CD4-positive, alpha-beta T cell treated with Interleukin-6 at 100 ng/mL for 8 hours (primary cell): ENCODE measurements around the gene C11orf16.
"Not testable (repeated sequence)": the region's sequence is repeated elsewhere in the genome, so short reads cannot be mapped to it uniquely, and the experiment has no call there.

ENCODE experiments used
- DNase-seq: peaks from one replicate; pipeline ENCODE4 v3.0.0-alpha.2; 2020; ENCODE audit warnings: mixed read lengths, low spot score

Gene C11orf16

GRCh38 chr11:8937159-8937558, 4.4 kb upstream of the C11orf16 start:
- no peak for DNase-seq

- not testable (repeated sequence) for DNase-seq
Measured at GRCh38 chr11:8935789-8936188, 3.0 kb upstream of the C11orf16 start.

- no peak for DNase-seq
Measured at GRCh38 chr11:8934742-8935488, 2.2 kb upstream of the C11orf16 start.

GRCh38 chr11:8933931-8934330, 1.2 kb upstream of the C11orf16 start:
- no peak for DNase-seq

GRCh38 chr11:8930456-8931175, 2.1 kb downstream of the C11orf16 start:
- no peak for DNase-seq

GRCh38 chr11:8928981-8929615, 3.6 kb downstream of the C11orf16 start:
- DNase-seq: no peak

- DNase-seq: no peak
Measured at GRCh38 chr11:8928205-8928604, 4.5 kb downstream of the C11orf16 start.

GRCh38 chr11:8927233-8927632, 5.5 kb downstream of the C11orf16 start:
- DNase-seq: no peak

- DNase-seq: no peak
Measured at GRCh38 chr11:8926236-8926635, 6.5 kb downstream of the C11orf16 start.

GRCh38 chr11:8925711-8926110, 7.0 kb downstream of the C11orf16 start:
- no peak for DNase-seq

- DNase-seq: no peak
Measured at GRCh38 chr11:8922691-8923090, 10.1 kb downstream of the C11orf16 start.

GRCh38 chr11:8917157-8917825, 15.5 kb downstream of the C11orf16 start:
- DNase-seq: no peak

GRCh38 chr11:8914661-8915018, 18.1 kb downstream of the C11orf16 start:
- DNase-seq: no peak

- DNase-seq: peak; percentile 39
Measured at GRCh38 chr11:8913961-8914660, 18.6 kb downstream of the C11orf16 start.

GRCh38 chr11:8911029-8911823, 21.5 kb downstream of the C11orf16 start, which contains the start of gene AKIP1:
TSS of gene AKIP1 (plus strand) at chr11:8911189. CDS start at chr11:8911450, 261 bp downstream.
- DNase-seq: peak; percentile 80

- DNase-seq: no peak
Measured at GRCh38 chr11:8910649-8911026, 22.1 kb downstream of the C11orf16 start.

- no peak for DNase-seq
Measured at GRCh38 chr11:8908099-8908498, 24.6 kb downstream of the C11orf16 start.

GRCh38 chr11:8907116-8907515, 25.6 kb downstream of the C11orf16 start:
- no peak for DNase-seq

GRCh38 chr11:8905528-8906165, 27.1 kb downstream of the C11orf16 start:
- no peak for DNase-seq

GRCh38 chr11:8899119-8899753, 33.5 kb downstream of the C11orf16 start:
- DNase-seq: no peak
